Measurements from ENCODE around the gene GALNT2.

Gene GALNT2

GRCh38 chr1:230163205-230163604 is 96.2 kb downstream of the GALNT2 start:
- H3F3A ChIP-seq (ENCODE audit: low read depth), result no peaks in the 10 kb centered on the region
- peaks cover 50% of the 10 kb centered on the region for H3K4me1 ChIP-seq (ENCODE audit: insufficient read depth, low read length, poor library complexity, severe bottlenecking)
- H3K79me2 ChIP-seq (ENCODE audit: insufficient read depth, low read length), result peaks cover 100% of the 10 kb centered on the region
- peaks cover 20% of the 10 kb centered on the region; the same call in 1 of the 2 replicates for H3K36me3 ChIP-seq (ENCODE audit: insufficient read depth, low read length)
- no peak overlapping the region for H3K4me3 ChIP-seq (ENCODE audit: low read length, poor library complexity, severe bottlenecking)
- no peak for TF ChIP-seq CTCF (conservative IDR thresholded peaks at IDR 0.05; ENCODE audit: low read length)
- TF ChIP-seq EZH2phosphoT487 (IDR thresholded peaks at IDR 0.05; ENCODE audit: borderline replicate concordance), result no peak
- H3K9me2 ChIP-seq (replicated peaks; ENCODE audit: low read depth, low read length), result no peaks in the 10 kb centered on the region
- no peak overlapping the region for H3K4me2 ChIP-seq (ENCODE audit: low read depth, low read length, poor library complexity, severe bottlenecking)
- H3K27me3 ChIP-seq (ENCODE audit: insufficient read depth, low read length, poor library complexity, severe bottlenecking), result no peaks in the 10 kb centered on the region
- no peaks in the 10 kb centered on the region for H3K9me3 ChIP-seq (ENCODE audit: insufficient read depth, low read depth, low read length)
- H3K9ac ChIP-seq (ENCODE audit: low read depth, low read length, poor library complexity, severe bottlenecking), result no peak overlapping the region
- peaks cover 8% of the 10 kb centered on the region for H4K20me1 ChIP-seq (ENCODE audit: insufficient read depth, low read length, poor library complexity, severe bottlenecking)
- H2AFZ ChIP-seq (ENCODE audit: low read length), result no peak overlapping the region

- TF ChIP-seq CTCF (conservative IDR thresholded peaks at IDR 0.05; ENCODE audit: low read length) (no peak), EZH2phosphoT487 (IDR thresholded peaks at IDR 0.05; ENCODE audit: borderline replicate concordance) (no peak)
- Histone ChIP-seq H3K4me1 (ENCODE audit: insufficient read depth, low read length, poor library complexity, severe bottlenecking) (peaks cover 50% of the 10 kb centered on the region), H3K79me2 (ENCODE audit: insufficient read depth, low read length) (peaks cover 100% of the 10 kb centered on the region), H3K36me3 (ENCODE audit: insufficient read depth, low read length) (peaks cover 20% of the 10 kb centered on the region; the same call in 1 of the 2 replicates), H3F3A (ENCODE audit: low read depth) (no peaks in the 10 kb centered on the region), H3K27me3 (ENCODE audit: insufficient read depth, low read length, poor library complexity, severe bottlenecking) (no peaks in the 10 kb centered on the region), H3K9me3 (ENCODE audit: insufficient read depth, low read depth, low read length) (no peaks in the 10 kb centered on the region), H3K9ac (ENCODE audit: low read depth, low read length, poor library complexity, severe bottlenecking) (no peak overlapping the region), H2AFZ (ENCODE audit: low read length) (no peak overlapping the region), H3K4me2 (ENCODE audit: low read depth, low read length, poor library complexity, severe bottlenecking) (no peak overlapping the region), H3K9me2 (replicated peaks; ENCODE audit: low read depth, low read length) (no peaks in the 10 kb centered on the region), H4K20me1 (ENCODE audit: insufficient read depth, low read length, poor library complexity, severe bottlenecking) (peaks cover 8% of the 10 kb centered on the region), H3K4me3 (ENCODE audit: low read length, poor library complexity, severe bottlenecking) (no peak overlapping the region)
These were observed 96.7 kb downstream of the GALNT2 start for GRCh38 chr1:230163719-230164118.

GRCh38 chr1:230165536-230165935 is 98.5 kb downstream of the GALNT2 start:
- H3F3A ChIP-seq (ENCODE audit: low read depth), result no peaks in the 10 kb centered on the region
- no peak overlapping the region for H3K4me2 ChIP-seq (ENCODE audit: low read depth, low read length, poor library complexity, severe bottlenecking)
- TF ChIP-seq EZH2phosphoT487 (IDR thresholded peaks at IDR 0.05; ENCODE audit: borderline replicate concordance) (no peak), CTCF (conservative IDR thresholded peaks at IDR 0.05; ENCODE audit: low read length) (no peak)
- no peak overlapping the region for H3K9ac ChIP-seq (ENCODE audit: low read depth, low read length, poor library complexity, severe bottlenecking)
- H3K4me3 ChIP-seq (ENCODE audit: low read length, poor library complexity, severe bottlenecking), result no peak overlapping the region
- no peaks in the 10 kb centered on the region for H3K9me2 ChIP-seq (replicated peaks; ENCODE audit: low read depth, low read length)
- H3K27me3 ChIP-seq (ENCODE audit: insufficient read depth, low read length, poor library complexity, severe bottlenecking), result no peaks in the 10 kb centered on the region
- no peaks in the 10 kb centered on the region for H3K9me3 ChIP-seq (ENCODE audit: insufficient read depth, low read depth, low read length)
- H2AFZ ChIP-seq (ENCODE audit: low read length), result no peak overlapping the region
- peaks cover 20% of the 10 kb centered on the region; the same call in 1 of the 2 replicates for H3K36me3 ChIP-seq (ENCODE audit: insufficient read depth, low read length)
- peaks cover 8% of the 10 kb centered on the region for H4K20me1 ChIP-seq (ENCODE audit: insufficient read depth, low read length, poor library complexity, severe bottlenecking)
- peaks cover 54% of the 10 kb centered on the region for H3K4me1 ChIP-seq (ENCODE audit: insufficient read depth, low read length, poor library complexity, severe bottlenecking)
- peaks cover 100% of the 10 kb centered on the region for H3K79me2 ChIP-seq (ENCODE audit: insufficient read depth, low read length)
